Measurements from ENCODE around the gene PDE2A. TPM values are rescaled to one million over a fixed set of nuclear protein-coding genes. Genes with fewer than 3 reads are reported as not detected.

Gene PDE2A
- total and polyA plus RNA-seq, 10 of the 15 experiments (the other 5 are each of a cell fraction or from before 2014, with no cell fraction given) = 0.06 to 0.15 (median 0.11) TPM; not detected in 6

GRCh38 chr11:72613977-72614376, 60.2 kb downstream of the PDE2A start (continued):
- TF ChIP-seq IRF5 (IDR thresholded peaks at IDR 0.05; ENCODE audit: borderline replicate concordance) (no peak), ZNF687 (IDR thresholded peaks at IDR 0.05) (no peak), TCF12 (IDR thresholded peaks at IDR 0.05; ENCODE audit: low read depth, low read length) (peak; percentile 89), BHLHE40 (IDR thresholded peaks at IDR 0.05; ENCODE audit: borderline replicate concordance in 1 of 2, low read depth in 2 of 2, low read length in 1 of 2) (no peak), ZNF207 (IDR thresholded peaks at IDR 0.05; ENCODE audit: borderline replicate concordance) (no peak), CHD2 (IDR thresholded peaks at IDR 0.05; ENCODE audit: borderline replicate concordance, low read depth, low read length) (no peak), IKZF1 (conservative IDR thresholded peaks at IDR 0.05) (peak; percentile 47; the same call in 1 of the 2 replicates), TCF3 (IDR thresholded peaks at IDR 0.05; ENCODE audit: borderline replicate concordance, insufficient read depth, low read depth, low read length) (peak; percentile 83), JUND (IDR thresholded peaks at IDR 0.05; ENCODE audit: low read depth, low read length) (no peak), NFXL1 (IDR thresholded peaks at IDR 0.05; ENCODE audit: borderline replicate concordance) (no peak), RFX5 (IDR thresholded peaks at IDR 0.05; ENCODE audit: low read depth, low read length) (no peak), MAX (IDR thresholded peaks at IDR 0.05; ENCODE audit: low read depth, low read length) (peak; percentile 43; the same call in 1 of the 2 replicates), DPF2 (IDR thresholded peaks at IDR 0.05) (no peak), SMARCA5 (IDR thresholded peaks at IDR 0.05) (no peak), HDAC2 (IDR thresholded peaks at IDR 0.05) (no peak), RCOR1 (conservative IDR thresholded peaks at IDR 0.05; ENCODE audit: low read depth, low read length) (no peak), LARP7 (IDR thresholded peaks at IDR 0.05) (no peak), CBFB (IDR thresholded peaks at IDR 0.05; ENCODE audit: low read depth) (no peak), RUNX3 (IDR thresholded peaks at IDR 0.05; ENCODE audit: low read length) (peak; percentile 38), POLR2A (IDR thresholded peaks at IDR 0.05; ENCODE audit: low read depth, low read length) (no peak), KLF5 (IDR thresholded peaks at IDR 0.05; ENCODE audit: partially characterized antibody) (no peak), YBX1 (IDR thresholded peaks at IDR 0.05) (no peak), SPI1 (IDR thresholded peaks at IDR 0.05; ENCODE audit: borderline replicate concordance, insufficient read depth, low read depth, low read length) (peak; percentile 94), SRF (IDR thresholded peaks at IDR 0.05; ENCODE audit: low read depth in 2 of 2, low read length in 2 of 2) (no peak), EGR1 (IDR thresholded peaks at IDR 0.05; ENCODE audit: borderline replicate concordance in 1 of 2, low read depth in 2 of 2, low read length in 2 of 2) (peak in 1 of 2 experiments; percentile 95; a peak in 2 of 3 replicates), ESRRA (IDR thresholded peaks at IDR 0.05; ENCODE audit: low read length) (no peak)
